Skin of body (tissue), 2 donors: ENCODE data around the gene KRTAP4-5. TPM values are rescaled to one million over a fixed set of nuclear protein-coding genes. Genes with fewer than 3 reads are reported as not detected.
"Not testable (repeated sequence)": the region's sequence is repeated elsewhere in the genome, so short reads cannot be mapped to it uniquely, and the experiment has no call there.

Experiments used
- DNase-seq: peaks from one replicate; lab custom pipeline; 2025; lab: John Stamatoyannopoulos, UW
- total RNA-seq: library from RNA; depleted of rRNA; stranded (reverse); fragments of >200 nt; gene quantifications from one replicate; pipeline ENCODE4 v1.2.3, GENCODE V29; 2014

KRTAP4-5 gene
- total RNA-seq = 1.3 TPM

DNA sequence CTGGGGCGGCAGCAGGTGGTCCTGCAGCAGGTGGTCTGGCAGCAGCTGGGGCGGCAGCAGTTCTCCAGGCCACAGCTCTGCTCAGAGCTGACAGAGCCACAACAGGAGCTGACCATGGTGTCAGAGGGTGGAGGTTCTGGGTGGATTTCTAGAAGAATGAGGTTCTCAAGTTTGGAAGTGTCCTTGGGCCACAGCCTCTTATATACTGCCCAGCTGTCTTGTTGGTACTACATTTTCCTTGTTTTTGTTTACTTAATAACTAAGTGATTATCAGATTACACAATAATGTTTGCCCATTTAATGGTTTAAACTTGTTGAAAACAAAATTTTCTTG is at the start of gene KRTAP4-5:
KRTAP4-5 (minus strand) TSS at position 174 of the 334 bp plus-strand sequence; CDS start at position 116, 58 bp downstream.
- no peak for DNase-seq

DNA sequence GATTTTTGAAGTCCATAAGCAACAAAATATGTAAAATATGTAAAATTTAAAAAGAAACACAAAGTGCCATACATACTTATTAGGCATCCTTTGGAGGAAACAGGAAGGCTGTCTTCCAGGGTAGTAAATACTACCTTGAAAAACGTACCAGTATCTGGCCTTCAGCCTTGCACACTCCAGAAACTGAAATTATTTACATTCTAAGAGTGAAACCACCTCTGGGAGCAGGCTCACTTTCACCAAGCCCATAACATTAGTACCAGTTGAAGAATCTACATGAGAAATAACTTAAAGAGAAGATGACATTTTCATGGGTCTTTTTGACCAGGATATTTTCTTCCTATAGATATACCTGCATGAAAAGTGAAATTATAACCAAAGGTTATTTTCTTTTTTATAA is 46.4 kb upstream of the KRTAP4-5 start:
- DNase-seq = no peak

DNA sequence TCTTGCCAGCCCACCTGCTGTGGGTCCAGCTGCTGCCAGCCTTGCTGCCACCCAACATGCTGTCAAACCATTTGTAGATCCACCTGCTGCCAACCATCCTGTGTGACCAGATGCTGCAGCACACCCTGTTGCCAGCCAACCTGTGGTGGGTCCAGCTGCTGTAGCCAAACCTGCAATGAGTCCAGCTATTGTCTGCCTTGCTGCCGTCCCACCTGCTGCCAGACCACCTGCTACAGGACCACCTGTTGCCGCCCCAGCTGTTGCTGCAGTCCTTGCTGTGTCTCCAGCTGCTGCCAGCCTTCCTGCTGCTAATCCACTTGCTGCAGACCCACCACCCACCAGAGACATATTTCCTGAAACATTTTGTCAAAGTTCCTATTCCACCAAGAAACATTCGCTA is 40.7 kb upstream of the KRTAP4-5 start:
- no peak for DNase-seq

DNA sequence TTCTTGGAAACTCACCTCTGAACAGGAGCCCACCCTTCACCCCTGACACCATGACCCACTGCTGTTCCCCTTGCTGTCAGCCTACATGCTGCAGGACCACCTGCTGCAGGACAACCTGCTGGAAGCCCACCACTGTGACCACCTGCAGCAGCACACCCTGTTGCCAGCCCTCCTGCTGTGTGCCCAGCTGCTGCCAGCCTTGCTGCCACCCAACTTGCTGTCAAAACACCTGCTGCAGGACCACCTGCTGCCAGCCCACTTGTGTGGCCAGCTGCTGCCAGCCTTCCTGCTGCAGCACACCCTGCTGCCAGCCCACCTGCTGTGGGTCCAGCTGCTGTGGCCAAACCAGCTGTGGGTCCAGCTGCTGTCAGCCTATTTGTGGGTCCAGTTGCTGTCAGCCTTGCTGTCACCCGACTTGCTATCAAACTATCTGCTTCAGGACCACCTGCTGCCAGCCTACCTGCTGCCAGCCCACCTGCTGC is 40.3 kb upstream of the KRTAP4-5 start, which contains the start of gene KRTAP9-1:
KRTAP9-1 (plus strand) TSS at position 51 of the 482 bp plus-strand sequence; CDS start at position 51, 0 bp downstream.
- DNase-seq = not testable (repeated sequence)

- DNase-seq = no peak
Observed at GRCh38 chr17:41186872-41187271, 37.2 kb upstream of the KRTAP4-5 start.

GRCh38 chr17:41185001-41185400 is 35.4 kb upstream of the KRTAP4-5 start:
- no peak for DNase-seq

- DNase-seq = no peak
Observed at GRCh38 chr17:41184480-41184961, 34.9 kb upstream of the KRTAP4-5 start, which contains the start of gene KRTAP4-1. KRTAP4-1 (minus strand) TSS chr17:41184911; CDS start chr17:41184854, 57 bp downstream.

- no peak for DNase-seq
Observed at GRCh38 chr17:41178843-41179616, 29.4 kb upstream of the KRTAP4-5 start.

- no peak for DNase-seq
Observed at GRCh38 chr17:41178341-41178740, 28.7 kb upstream of the KRTAP4-5 start.

DNA sequence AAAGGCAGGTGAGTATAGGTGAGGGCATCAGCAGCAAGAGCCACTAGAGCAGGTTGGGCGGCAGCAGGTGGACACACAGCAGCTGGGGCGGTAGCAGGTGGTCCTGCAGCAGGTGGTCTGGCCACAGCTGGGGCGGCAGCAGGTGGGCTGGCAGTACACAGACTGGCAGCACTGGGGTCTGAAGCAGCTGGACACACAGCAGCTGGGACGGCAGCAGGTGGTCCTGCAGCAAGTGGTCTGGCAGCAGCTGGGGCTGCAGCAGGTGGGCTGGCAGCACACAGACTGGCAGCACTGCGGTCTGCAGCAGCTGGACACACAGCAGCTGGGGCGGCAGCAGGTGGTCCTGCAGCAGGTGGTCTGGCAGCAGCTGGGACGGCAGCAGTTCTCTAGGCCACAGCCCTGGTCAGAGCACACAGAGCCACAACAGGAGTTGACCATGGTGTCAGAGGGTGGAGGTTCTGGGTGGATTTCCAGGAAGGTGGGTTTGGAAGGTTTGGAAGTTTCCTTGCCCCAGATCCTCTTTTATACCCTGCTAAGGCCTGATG is 28.2 kb upstream of the KRTAP4-5 start, which contains the start of gene KRTAP4-2:
KRTAP4-2 (minus strand) TSS at position 495 of the 545 bp plus-strand sequence; CDS start at position 438, 57 bp downstream.
- DNase-seq = no peak

GRCh38 chr17:41176744-41177387 is 27.2 kb upstream of the KRTAP4-5 start:
- no peak for DNase-seq

DNA sequence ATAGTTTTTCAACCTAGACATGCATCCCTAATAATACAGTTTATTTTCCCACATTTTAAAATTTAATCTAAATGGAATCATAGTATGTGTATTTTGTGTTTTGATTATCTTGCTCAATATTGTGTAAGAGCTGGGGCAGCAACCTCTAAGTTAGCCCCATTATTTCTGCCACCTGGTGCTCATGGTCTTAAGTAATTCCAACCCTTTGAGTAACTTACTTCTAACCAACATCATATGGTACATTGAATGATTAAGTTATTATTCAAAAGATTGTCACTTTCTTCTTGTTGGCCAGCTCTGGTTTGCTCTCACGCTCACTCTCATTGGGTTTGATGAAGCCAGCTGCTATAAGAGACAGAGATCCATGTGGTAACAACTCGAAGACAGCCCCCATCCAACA is 22.3 kb upstream of the KRTAP4-5 start:
- no peak for DNase-seq

- DNase-seq = no peak
Observed at GRCh38 chr17:41168121-41168520, 18.5 kb upstream of the KRTAP4-5 start, which contains the start of gene KRTAP4-3. KRTAP4-3 (minus strand) TSS chr17:41168221; CDS start chr17:41168172, 49 bp downstream.

DNA sequence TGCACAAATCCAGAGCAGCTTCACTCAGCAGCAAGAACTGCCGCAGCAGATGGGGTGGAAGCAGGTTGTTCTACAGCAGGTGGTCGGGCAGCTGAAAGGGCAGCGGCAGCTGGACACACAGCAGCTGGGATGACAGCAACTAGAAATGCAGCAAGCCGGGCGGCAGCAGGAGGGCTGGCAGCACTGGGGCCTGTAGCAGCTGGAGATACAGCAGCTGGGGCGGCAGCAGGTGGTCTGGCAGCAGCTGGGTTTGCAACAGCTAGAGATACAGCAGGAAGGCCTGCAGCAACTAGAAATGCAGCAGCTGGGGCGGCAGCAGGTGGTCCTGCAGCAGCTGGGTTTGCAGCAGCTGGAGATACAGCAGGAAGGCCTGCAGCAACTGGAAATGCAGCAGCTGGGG is 17.9 kb upstream of the KRTAP4-5 start:
- DNase-seq = no peak

DNA sequence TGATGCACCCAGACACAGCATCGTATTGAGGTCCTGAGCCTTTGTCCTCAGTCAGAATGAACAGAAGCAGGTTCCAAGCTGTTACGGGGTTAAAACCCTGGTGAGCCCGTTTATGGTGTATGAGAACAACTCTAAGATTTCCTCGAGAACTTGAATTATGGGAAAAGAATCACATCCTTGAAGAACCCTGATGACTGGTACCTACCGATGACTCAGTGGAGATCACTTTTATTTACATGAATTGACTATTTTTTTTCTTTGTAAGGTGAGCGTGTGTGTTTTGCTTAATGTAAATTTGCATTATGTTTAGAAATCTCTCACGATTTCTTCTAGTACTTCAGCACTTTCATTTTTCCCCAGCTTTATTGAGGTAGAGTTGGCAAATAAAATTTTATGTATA is 14.2 kb upstream of the KRTAP4-5 start:
- no peak for DNase-seq

- no peak for DNase-seq
Observed at GRCh38 chr17:41160648-41161047, 11.0 kb upstream of the KRTAP4-5 start, which contains the start of gene KRTAP4-4. KRTAP4-4 (minus strand) TSS chr17:41160748; CDS start chr17:41160691, 57 bp downstream.

- not testable (repeated sequence) for DNase-seq
Observed at GRCh38 chr17:41160190-41160589, 10.6 kb upstream of the KRTAP4-5 start.

DNA sequence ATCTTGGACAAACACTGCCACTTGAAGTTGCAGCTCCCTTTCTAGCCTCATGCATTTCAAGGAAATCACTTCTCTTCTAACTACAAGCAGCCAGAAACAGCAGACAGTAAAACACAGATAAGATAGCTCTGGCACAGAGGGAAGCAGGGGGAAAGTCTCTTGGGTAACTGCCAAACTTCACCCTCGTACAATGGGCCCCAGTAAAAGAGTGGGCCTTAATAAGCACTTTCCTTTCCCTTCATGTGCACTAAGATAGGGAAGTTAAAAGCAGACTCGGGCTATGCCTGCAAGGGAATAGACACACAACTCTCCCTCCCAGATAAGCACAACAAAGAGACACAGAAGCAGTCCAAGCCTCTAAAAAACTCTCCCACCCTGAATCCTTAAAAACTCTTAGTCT is 4.2 kb upstream of the KRTAP4-5 start:
- no peak for DNase-seq

GRCh38 chr17:41151525-41151924 is 1.9 kb upstream of the KRTAP4-5 start:
- DNase-seq = no peak

DNA sequence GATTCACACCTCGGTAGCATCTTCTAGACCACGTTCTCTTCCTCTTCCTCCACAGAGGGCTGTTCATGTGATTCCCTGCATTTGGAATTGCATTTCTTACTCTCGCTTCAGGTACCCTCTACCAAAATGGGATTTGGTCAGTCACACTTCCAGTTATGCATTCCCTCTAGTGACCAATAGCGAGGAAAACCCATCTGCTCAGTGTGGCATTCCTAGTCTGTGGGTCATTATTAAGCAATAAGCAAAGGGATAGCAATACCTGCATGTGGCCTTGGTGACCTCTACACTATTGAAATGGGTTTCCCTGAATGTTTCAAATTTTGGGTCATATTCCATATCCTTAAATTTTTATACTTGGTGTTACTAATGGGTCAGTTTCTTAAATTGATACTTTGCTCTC is 401 bp upstream of the KRTAP4-5 start:
- no peak for DNase-seq

GRCh38 chr17:41148971-41149651 is 514 bp downstream of the KRTAP4-5 start:
- not testable (repeated sequence) for DNase-seq
